Immature natural killer cell (primary cell): ENCODE data around the gene BPIFB3. TPM values are rescaled to one million over a fixed set of nuclear protein-coding genes. Genes with fewer than 3 reads are reported as not detected.
"Not testable (repeated sequence)": the region's sequence is repeated elsewhere in the genome, so short reads cannot be mapped to it uniquely, and the experiment has no call there.

Experiments used
- DNase-seq, 3 donors: peaks; one replicate each; pipeline ENCODE4 v3.0.0; 2022; ENCODE audit warnings: mixed read lengths in 1 of 3
- H3K27ac Mint-ChIP-seq, 6 donors: one replicate each; pipeline ENCODE4 v1.8.0; 2020; ENCODE audit warnings: mixed read lengths in 6 of 6, mild to moderate bottlenecking in 5 of 6, inconsistent platforms in 4 of 6, moderate library complexity in 3 of 6
- H3K27me3 Mint-ChIP-seq, 3 donors: one replicate each; pipeline ENCODE4 v1.8.0; 2020 to 2021; ENCODE audit warnings: low read depth in 3 of 3, mild to moderate bottlenecking in 3 of 3, mixed read lengths in 3 of 3, moderate library complexity in 3 of 3, inconsistent platforms in 1 of 3
- H3K36me3 Mint-ChIP-seq, 3 donors: one replicate each; pipeline ENCODE4 v1.8.0; 2020; ENCODE audit warnings: mixed read lengths in 3 of 3, inconsistent platforms in 2 of 3, mild to moderate bottlenecking in 2 of 3
- H3K4me1 Mint-ChIP-seq, 2 donors: one replicate each; pipeline ENCODE4 v1.8.0; 2020; ENCODE audit warnings: inconsistent platforms in 2 of 2, mild to moderate bottlenecking in 2 of 2, mixed read lengths in 2 of 2, moderate library complexity in 1 of 2
- H3K4me3 Mint-ChIP-seq, 5 donors: one replicate each; pipeline ENCODE4 v1.8.0; 2020; ENCODE audit warnings: mild to moderate bottlenecking in 5 of 5, mixed read lengths in 5 of 5, inconsistent platforms in 3 of 5, moderate library complexity in 3 of 5
- H3K9me3 Mint-ChIP-seq, 6 donors: one replicate each; pipeline ENCODE4 v1.8.0; 2020; ENCODE audit warnings: mild to moderate bottlenecking in 6 of 6, mixed read lengths in 6 of 6, inconsistent platforms in 4 of 6, moderate library complexity in 3 of 6
- polyA plus RNA-seq, 3 donors: library from polyadenylated mRNA; unstranded; fragments of 300-500 nt; fragmentation: Illumina TruSeq; gene quantifications; one replicate each; pipeline ENCODE4 v1.2.3, GENCODE V29; 2021

The BPIFB3 gene
- polyA plus RNA-seq, 3 donors from 2014 or later: not detected

DNA sequence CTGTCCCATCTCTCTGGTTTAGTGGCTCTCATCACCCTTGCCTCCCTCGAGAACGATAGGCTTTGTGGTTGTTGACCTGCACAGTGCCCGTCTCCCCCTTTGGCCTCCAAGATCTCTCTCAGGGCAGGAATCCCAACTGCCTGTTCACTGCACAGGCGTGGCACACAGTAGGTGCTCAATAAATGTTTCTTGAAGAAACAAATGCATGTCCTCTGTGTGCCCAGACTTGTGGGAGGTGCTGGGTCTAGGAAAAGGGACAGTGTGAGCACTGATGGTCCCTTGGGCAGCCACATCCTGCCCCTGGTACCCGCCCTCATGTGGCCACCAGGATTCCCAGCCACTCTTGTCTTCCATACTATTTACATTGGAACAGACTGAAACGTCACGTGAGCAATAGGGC is 24.8 kb upstream of the BPIFB3 start:
- Mint-ChIP-seq H3K27ac (no peak overlapping the region), H3K4me1 (no peaks in the 10 kb centered on the region), H3K4me3 (no peak overlapping the region), H3K9me3 (no peaks in the 10 kb centered on the region), H3K36me3 (no peaks in the 10 kb centered on the region), H3K27me3 (peaks cover 0 to 7% (median 0%) of the 10 kb centered on the region in 3 donors)
- DNase-seq: no peak

DNA sequence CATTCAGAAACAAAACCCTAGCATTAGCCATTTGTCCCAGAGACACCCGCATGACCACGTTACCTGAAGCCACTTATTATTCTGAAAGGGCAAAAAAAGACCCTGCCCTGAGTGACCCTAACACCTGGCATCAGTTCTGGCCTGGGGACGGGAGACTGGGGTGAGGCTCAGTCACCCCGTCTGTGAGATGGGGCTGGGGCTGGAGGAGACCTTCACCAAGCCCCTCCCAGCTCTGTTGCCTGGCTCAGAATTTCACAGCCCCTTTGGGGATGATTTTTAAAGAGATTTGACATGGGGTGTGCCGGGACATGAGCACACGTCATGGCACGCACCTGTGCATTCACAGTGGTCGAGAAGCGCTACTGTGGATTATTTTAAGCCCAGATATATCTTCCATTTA is 23.6 kb upstream of the BPIFB3 start:
- Mint-ChIP-seq H3K27me3 (peaks cover 0 to 7% (median 0%) of the 10 kb centered on the region in 3 donors), H3K4me1 (no peaks in the 10 kb centered on the region), H3K36me3 (no peaks in the 10 kb centered on the region), H3K4me3 (no peak overlapping the region), H3K9me3 (no peaks in the 10 kb centered on the region), H3K27ac (no peak overlapping the region)
- no peak for DNase-seq

DNA sequence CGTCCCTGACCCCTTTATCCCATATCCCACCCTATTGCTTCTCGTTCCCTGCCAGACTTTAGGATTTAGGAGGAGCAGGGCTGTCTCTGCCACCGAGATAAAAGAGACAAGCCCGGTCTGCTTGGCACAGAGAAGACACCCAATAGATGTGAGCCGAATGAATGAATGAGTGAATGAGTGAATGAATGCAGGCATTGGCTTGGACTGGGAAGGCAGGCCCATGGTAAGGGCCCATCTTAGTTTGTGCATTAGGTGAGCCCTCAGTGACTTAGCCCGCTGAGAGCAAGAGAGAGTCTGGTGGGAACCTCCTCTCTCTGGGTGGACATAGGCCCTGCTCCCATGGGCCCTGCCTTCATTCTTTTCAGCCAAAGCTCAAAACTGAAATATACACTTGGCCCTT is 23.1 kb upstream of the BPIFB3 start:
- Mint-ChIP-seq H3K9me3 (no peaks in the 10 kb centered on the region), H3K27ac (no peak overlapping the region)
- no peak for DNase-seq

DNA sequence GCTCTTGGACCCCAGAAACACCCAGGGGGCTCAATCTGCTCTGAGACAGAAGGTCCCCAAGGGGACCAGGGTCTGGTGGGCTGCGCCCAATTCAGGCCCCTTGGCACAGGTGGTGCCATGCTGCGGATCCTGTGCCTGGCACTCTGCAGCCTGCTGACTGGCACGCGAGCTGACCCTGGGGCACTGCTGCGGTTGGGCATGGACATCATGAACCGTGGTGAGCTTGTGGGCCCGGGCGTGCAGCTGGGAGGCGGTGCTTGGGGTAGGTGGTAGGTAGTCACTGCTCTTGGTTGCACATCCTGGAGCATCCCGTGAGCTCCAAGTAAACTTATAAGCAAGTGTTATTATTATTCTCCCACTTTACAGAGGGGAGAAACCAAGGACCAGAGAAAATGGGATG is 22.2 kb upstream of the BPIFB3 start, which contains the start of gene BPIFB6:
Gene BPIFB6 (plus strand): TSS at position 118 of the 400 bp plus-strand sequence. CDS start 0 bp downstream, at position 118.
- Mint-ChIP-seq H3K36me3 (no peaks in the 10 kb centered on the region), H3K27ac (no peak within 1 kb of the TSS), H3K4me3 (no peak within 1 kb of the TSS), H3K4me1 (no peaks in the 10 kb centered on the region), H3K27me3 (peaks cover 0 to 7% (median 4%) of the 10 kb centered on the region in 3 donors), H3K9me3 (no peaks in the 10 kb centered on the region)
- no peak for DNase-seq

More for the DNA sequence above, 23.1 kb upstream of the BPIFB3 start:
- H3K27me3 Mint-ChIP-seq: peaks cover 0 to 7% (median 2%) of the 10 kb centered on the region in 3 donors
- no peak overlapping the region for H3K4me3 Mint-ChIP-seq
- H3K36me3 Mint-ChIP-seq: no peaks in the 10 kb centered on the region
- no peaks in the 10 kb centered on the region for H3K4me1 Mint-ChIP-seq

DNA sequence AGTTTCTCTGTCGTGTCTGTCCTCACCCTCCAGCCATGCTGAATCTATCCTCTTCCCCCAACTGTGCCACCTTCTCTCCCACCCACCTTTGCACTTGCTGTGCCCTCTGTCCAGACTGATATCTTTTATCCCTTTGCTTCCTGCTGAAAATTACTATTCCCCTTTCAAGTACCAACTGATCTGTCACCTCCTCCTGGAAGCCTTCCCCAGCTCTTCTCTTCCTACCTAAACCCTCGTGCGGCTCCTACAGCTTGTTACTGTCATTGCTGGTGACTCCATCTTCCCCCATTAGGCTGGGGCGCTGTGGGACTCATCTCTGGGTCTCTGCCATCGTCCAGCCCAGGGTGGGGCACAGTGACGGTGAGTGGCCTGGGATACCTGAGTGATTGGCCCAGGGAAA is 21.1 kb upstream of the BPIFB3 start:
- H3K27ac Mint-ChIP-seq: no peak overlapping the region
- H3K4me3 Mint-ChIP-seq: no peak overlapping the region
- no peaks in the 10 kb centered on the region for H3K9me3 Mint-ChIP-seq
- H3K27me3 Mint-ChIP-seq: peaks cover 0 to 4% (median 3%) of the 10 kb centered on the region in 3 donors
- no peaks in the 10 kb centered on the region for H3K4me1 Mint-ChIP-seq
- no peaks in the 10 kb centered on the region for H3K36me3 Mint-ChIP-seq
- DNase-seq: no peak

DNA sequence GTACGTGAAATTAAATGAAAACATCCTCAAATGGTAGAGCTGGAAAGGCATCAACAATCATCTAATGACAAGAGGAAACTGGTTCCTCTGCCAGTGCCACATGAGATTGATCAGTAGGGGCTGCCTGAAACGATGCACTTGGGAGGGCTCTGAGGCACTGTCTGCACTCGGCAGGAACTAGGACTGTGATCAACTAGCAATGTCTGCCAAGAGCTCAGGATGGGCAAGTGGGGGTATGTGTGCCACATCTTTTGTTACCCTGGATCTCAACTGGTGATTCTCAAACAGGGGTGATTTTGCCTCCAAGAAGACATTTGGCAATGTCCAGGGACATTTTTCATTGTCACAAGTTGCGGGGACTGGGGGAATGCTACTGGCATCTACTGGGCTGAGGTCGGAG is 20.3 kb upstream of the BPIFB3 start:
- Mint-ChIP-seq H3K27me3 (peaks cover 0 to 4% (median 4%) of the 10 kb centered on the region in 3 donors), H3K4me3 (no peak overlapping the region), H3K36me3 (no peaks in the 10 kb centered on the region), H3K9me3 (no peaks in the 10 kb centered on the region), H3K27ac (no peak overlapping the region), H3K4me1 (no peaks in the 10 kb centered on the region)
- no peak for DNase-seq

DNA sequence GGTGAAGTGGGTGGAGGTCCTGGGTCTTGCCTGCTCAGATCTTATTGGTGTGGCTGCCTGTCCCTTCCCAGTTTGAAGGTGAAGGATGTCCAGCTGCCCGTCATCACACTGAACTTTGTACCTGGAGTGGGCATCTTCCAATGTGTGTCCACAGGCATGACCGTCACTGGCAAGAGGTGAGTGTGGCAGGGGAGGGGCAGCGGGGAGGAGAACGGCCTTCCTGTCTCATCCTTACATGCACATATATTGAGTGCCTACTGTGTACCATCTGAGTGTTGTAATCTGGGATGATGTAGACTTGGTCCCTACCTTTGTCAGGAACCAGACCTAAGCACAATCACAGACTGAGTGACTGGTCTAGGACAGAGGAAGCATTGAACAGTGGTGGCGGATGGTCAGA is 19.6 kb upstream of the BPIFB3 start:
- Mint-ChIP-seq H3K9me3 (no peaks in the 10 kb centered on the region), H3K36me3 (no peaks in the 10 kb centered on the region), H3K27ac (no peak overlapping the region), H3K4me1 (no peaks in the 10 kb centered on the region), H3K4me3 (no peak overlapping the region), H3K27me3 (peaks cover 0 to 4% (median 4%) of the 10 kb centered on the region in 3 donors)
- no peak for DNase-seq

DNA sequence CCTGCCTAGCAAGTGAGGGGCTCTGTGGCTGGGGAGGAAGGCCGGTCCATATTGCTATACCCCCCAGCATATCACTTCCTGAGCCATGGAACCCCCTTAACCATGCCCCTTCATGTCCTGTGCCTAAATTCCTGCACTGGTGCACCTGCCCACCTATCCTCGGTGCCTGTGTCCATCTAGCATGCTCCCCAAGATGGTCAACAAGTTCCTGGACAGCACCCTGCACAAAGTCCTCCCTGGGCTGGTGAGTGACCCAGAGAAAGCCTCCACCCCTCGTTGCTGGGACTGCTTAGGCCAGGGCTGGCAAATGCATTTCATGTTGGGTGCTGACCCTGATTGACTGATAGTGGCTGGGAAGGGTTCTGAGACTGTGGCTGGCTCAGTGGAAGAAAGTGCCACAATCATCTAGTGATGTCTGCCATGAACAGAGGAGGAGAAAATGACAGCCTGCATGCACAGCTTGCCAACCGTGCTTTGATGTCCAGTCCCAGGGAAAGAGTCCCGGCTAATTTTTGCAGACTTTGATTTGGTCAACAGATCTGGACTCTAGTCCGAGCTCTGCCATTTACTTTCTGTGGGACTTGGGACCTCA is 18.7 kb upstream of the BPIFB3 start:
- no peak for DNase-seq
- H3K27ac Mint-ChIP-seq: no peak overlapping the region
- H3K4me1 Mint-ChIP-seq: no peaks in the 10 kb centered on the region
- H3K27me3 Mint-ChIP-seq: peaks cover 0 to 4% (median 4%) of the 10 kb centered on the region in 3 donors
- H3K4me3 Mint-ChIP-seq: no peak overlapping the region
- H3K36me3 Mint-ChIP-seq: no peaks in the 10 kb centered on the region
- H3K9me3 Mint-ChIP-seq: no peaks in the 10 kb centered on the region

DNA sequence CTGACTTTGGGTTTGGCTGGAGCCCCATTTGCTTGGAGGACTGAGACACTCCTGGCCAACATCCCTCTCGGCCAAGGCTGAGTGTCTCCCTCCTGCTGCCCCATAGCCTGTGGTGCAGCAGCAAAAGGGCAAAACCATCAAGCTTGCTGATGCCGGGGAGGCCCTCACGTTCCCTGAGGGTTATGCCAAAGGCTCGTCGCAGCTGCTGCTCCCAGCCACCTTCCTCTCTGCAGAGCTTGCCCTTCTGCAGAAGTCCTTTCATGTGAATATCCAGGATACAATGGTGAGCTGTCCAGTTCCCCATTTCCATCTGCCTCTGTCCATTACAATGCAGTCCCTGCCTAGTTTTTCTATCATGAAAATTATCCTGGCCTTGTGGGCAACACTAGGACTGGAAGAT is 16.2 kb upstream of the BPIFB3 start:
- Mint-ChIP-seq H3K27ac (no peak overlapping the region), H3K27me3 (peaks cover 0 to 7% (median 3%) of the 10 kb centered on the region in 3 donors), H3K9me3 (no peaks in the 10 kb centered on the region), H3K36me3 (no peaks in the 10 kb centered on the region), H3K4me3 (no peak overlapping the region), H3K4me1 (no peaks in the 10 kb centered on the region)
- no peak for DNase-seq

DNA sequence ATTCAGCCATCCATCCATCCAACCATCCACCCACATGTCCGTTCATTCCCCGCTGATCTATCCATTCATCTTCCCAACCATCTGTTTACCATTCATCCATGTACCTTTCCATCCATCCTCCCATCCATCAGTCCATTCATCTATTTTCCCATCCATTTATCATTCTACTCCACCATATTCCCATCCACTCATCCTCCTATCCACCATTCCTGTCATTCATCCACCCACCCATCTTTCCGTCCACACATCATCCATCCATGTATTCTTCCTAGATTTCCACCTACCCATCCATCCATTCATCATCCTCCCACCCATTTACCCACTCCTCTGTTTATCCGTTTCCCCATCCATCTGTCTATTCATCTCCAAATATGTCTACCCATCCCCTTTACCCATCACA is 15.5 kb upstream of the BPIFB3 start:
- no peak overlapping the region for H3K27ac Mint-ChIP-seq
- H3K4me1 Mint-ChIP-seq: no peaks in the 10 kb centered on the region
- no peaks in the 10 kb centered on the region for H3K36me3 Mint-ChIP-seq
- no peaks in the 10 kb centered on the region for H3K9me3 Mint-ChIP-seq
- H3K4me3 Mint-ChIP-seq: no peak overlapping the region
- no peak for DNase-seq
- H3K27me3 Mint-ChIP-seq: peaks cover 0 to 7% (median 3%) of the 10 kb centered on the region in 3 donors

DNA sequence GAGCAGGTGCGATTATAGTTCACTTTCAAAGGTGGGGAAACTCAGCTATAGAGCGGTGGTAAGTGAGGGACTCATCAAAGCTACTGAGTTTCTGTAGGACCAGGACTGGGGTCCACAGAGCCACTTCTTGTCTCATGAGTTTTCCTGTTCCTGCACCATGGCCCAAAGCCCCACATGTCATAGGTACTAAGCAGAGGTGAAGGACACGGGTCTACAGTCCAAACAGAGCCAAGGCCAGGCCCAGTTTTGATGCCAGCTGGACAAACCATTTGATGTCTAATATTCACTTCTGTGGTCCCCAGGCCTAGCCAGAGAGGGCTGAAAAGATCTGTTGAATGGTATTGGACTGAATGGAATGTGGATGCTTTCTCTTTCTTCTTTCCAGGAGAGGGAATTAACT is 11.3 kb upstream of the BPIFB3 start:
- Mint-ChIP-seq H3K36me3 (peaks cover 0 to 4% (median 3%) of the 10 kb centered on the region in 3 donors), H3K4me1 (no peaks in the 10 kb centered on the region), H3K4me3 (no peak overlapping the region), H3K27ac (no peak overlapping the region), H3K9me3 (peaks cover 11 to 21% (median 14%) of the 10 kb centered on the region in 6 donors), H3K27me3 (peaks cover 0 to 6% (median 3%) of the 10 kb centered on the region in 3 donors)
- no peak for DNase-seq

DNA sequence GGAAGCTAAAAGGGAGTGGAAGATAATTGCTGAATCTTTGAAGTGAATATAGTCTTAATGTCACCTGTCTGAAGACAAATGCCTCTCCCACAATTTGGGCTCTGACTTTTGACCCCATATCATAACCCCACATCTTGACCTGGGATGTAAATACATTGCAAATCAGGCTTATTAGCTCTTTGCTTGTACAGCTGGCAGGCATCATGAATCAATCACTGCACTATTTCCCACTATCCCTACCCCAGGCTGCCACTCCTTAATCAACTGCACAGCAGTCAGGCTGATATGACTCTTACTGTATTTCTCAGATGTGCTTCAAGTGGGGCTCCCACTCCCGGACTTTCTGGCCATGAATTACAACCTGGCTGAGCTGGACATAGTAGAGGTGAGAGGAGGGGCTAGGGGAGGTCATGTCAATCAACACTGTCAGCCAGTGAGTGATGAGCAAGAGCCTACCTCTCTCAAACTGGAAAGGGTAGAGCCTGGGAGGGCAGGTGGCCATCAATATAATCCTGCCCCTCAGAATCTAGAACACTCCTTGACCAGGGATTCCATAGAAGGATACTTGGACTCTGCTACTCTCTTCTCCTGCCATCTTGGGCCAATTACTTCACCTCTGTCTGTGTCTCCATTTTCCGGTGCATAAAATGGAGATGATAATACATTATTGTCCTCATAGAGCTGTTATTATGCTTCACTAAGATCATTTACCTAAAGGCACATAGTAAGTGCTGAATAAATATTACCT is 10.5 kb upstream of the BPIFB3 start:
- Mint-ChIP-seq H3K4me3 (no peak overlapping the region), H3K27me3 (peaks cover 0 to 6% (median 2%) of the 10 kb centered on the region in 3 donors), H3K36me3 (peaks cover 0 to 4% (median 3%) of the 10 kb centered on the region in 3 donors), H3K27ac (no peak overlapping the region), H3K9me3 (peaks cover 11 to 21% (median 14%) of the 10 kb centered on the region in 6 donors), H3K4me1 (no peaks in the 10 kb centered on the region)
- DNase-seq: no peak

DNA sequence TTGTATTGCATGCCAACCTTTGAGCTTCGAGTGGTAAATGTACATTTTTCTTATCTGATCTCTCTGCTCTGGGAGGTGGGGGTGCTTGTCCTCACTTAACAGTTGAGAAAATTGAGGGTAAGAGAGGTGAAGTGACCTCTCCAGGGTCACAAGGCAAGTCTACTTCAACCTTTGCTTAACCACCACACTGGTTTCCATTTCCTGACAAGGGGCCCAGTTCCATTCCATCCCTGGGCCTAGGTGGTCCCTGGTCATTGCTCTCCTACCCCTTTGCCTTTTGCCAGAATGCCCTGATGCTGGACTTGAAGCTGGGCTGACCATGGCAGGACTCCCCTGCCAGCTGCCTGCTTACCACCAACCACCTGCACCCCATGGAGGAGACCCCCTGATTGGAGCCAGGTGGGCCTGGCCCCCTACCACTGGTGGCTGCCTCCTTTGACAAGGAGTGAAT is 9.9 kb upstream of the BPIFB3 start:
- peaks cover 0 to 6% (median 2%) of the 10 kb centered on the region in 3 donors for H3K27me3 Mint-ChIP-seq
- peaks cover 0 to 4% (median 3%) of the 10 kb centered on the region in 3 donors for H3K36me3 Mint-ChIP-seq
- H3K9me3 Mint-ChIP-seq: peaks cover 11 to 21% (median 14%) of the 10 kb centered on the region in 6 donors
- no peak overlapping the region for H3K27ac Mint-ChIP-seq
- no peak for DNase-seq
- H3K4me3 Mint-ChIP-seq: no peak overlapping the region
- H3K4me1 Mint-ChIP-seq: no peaks in the 10 kb centered on the region

DNA sequence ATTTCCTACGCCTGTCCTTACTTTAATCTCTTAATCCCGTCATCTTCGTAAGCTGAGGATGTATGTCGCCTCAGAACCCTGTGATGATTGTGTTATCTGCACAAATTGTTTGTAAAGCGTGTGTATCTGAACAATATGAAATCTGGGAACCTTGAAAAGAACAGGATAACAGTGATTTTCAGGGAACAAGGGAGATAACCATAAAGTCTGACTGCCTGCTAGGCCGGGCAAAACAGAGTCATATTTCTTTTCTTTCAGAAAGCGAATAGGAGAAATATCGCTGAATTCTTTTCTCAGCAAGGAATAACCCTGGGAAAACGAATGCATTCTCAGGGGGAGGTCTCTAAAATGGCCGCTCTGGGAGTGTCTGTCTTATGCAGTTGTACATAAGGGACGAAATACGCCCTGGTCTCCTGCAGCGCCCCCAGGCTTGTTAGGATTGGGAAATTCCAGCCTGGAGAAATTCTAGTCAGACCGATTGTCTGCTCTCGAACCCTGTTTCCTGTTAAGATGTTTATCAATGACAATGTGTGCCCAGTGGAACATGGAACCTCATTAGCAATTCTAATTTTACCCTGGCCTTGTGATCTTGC is 8.5 kb upstream of the BPIFB3 start:
- not testable (repeated sequence) for DNase-seq, H3K4me3 Mint-ChIP-seq, H3K27me3 Mint-ChIP-seq, H3K36me3 Mint-ChIP-seq, H3K27ac Mint-ChIP-seq, H3K4me1 Mint-ChIP-seq
- H3K9me3 Mint-ChIP-seq: peaks cover 11 to 21% (median 15%) of the 10 kb centered on the region in 6 donors
